ENCODE measurements around the gene RAD51B. TPM values are rescaled to one million over a fixed set of nuclear protein-coding genes. Genes with fewer than 3 reads are reported as not detected.

Gene RAD51B
- total and polyA plus RNA-seq, 9 of the 15 experiments (the other 6 are each of a cell fraction or from before 2014, with no cell fraction given) = 8.5 to 17.3 (median 11.3) TPM

GRCh38 chr14:68479247-68479646, 659.7 kb downstream of the RAD51B start (continued):
- no peak for TF ChIP-seq MLX (CRISPR knock-in tag; conservative IDR thresholded peaks at IDR 0.05)
- no peak for TF ChIP-seq ZNF699 (CRISPR knock-in tag; IDR thresholded peaks at IDR 0.05; ENCODE audit: insufficient replicate concordance)
- TF ChIP-seq FOXA1 (IDR thresholded peaks at IDR 0.05; ENCODE audit: borderline replicate concordance) = no peak
- no peak for TF ChIP-seq RNF2 (IDR thresholded peaks at IDR 0.05)
- no peak for TF ChIP-seq ASH1L (IDR thresholded peaks at IDR 0.05; ENCODE audit: borderline replicate concordance, low read depth, partially characterized antibody)
- TF ChIP-seq ZNF274 (IDR thresholded peaks at IDR 0.05; ENCODE audit: borderline replicate concordance, low read depth, low read length) = no peak
- TF ChIP-seq HNRNPLL (IDR thresholded peaks at IDR 0.05; ENCODE audit: low read depth, low read length, poor library complexity, severe bottlenecking) = no peak
- no peak for TF ChIP-seq KAT2B (IDR thresholded peaks at IDR 0.05; ENCODE audit: low read depth, low read length)
- no peak for TF ChIP-seq PURB (CRISPR knock-in tag; IDR thresholded peaks at IDR 0.05; ENCODE audit: low read depth)
- peak; percentile 63 for TF ChIP-seq CBFA2T3 (IDR thresholded peaks at IDR 0.05)
- TF ChIP-seq SOX6 (IDR thresholded peaks at IDR 0.05) = no peak
- peak; percentile 12; the same call in 1 of the 2 replicates for TF ChIP-seq NCOR1 (IDR thresholded peaks at IDR 0.05)
- no peak for TF ChIP-seq GATAD2A (IDR thresholded peaks at IDR 0.05)
- no peak for TF ChIP-seq CBX1 (IDR thresholded peaks at IDR 0.05; ENCODE audit: low read depth)
- peak; percentile 52 for TF ChIP-seq TAL1 (IDR thresholded peaks at IDR 0.05)
- no peak for TF ChIP-seq EGR1 (conservative IDR thresholded peaks at IDR 0.05)
- peak; percentile 20; the same call in 1 of the 2 replicates for TF ChIP-seq CBFA2T2 (conservative IDR thresholded peaks at IDR 0.05)
- TF ChIP-seq E2F3 (CRISPR knock-in tag; IDR thresholded peaks at IDR 0.05) = no peak
- no peak for TF ChIP-seq HDAC8 (tag; IDR thresholded peaks at IDR 0.05)
- TF ChIP-seq KDM1A (IDR thresholded peaks at IDR 0.05) = no peak; a peak in 1 of 4 replicates
- TF ChIP-seq E4F1 (CRISPR knock-in tag; IDR thresholded peaks at IDR 0.05; ENCODE audit: borderline replicate concordance) = no peak
- no peak for TF ChIP-seq ZNF197 (CRISPR knock-in tag; IDR thresholded peaks at IDR 0.05; ENCODE audit: low read depth)
- TF ChIP-seq TGIF2 (CRISPR knock-in tag; IDR thresholded peaks at IDR 0.05) = no peak
- no peak for TF ChIP-seq HDGF (IDR thresholded peaks at IDR 0.05)
- TF ChIP-seq RCOR1 (IDR thresholded peaks at IDR 0.05; ENCODE audit: borderline replicate concordance in 1 of 2, low read depth in 2 of 2, low read length in 2 of 2) = 0 out of 4 replicates have a peak, but pooled peaks of 1 of the 2 experiments have one; percentile 13
- no peak for TF ChIP-seq ZNF518B (CRISPR knock-in tag; IDR thresholded peaks at IDR 0.05)

Data from K562 (cell line).